Measurements from ENCODE around the gene GPR87. TPM values are rescaled to one million over a fixed set of nuclear protein-coding genes. Genes with fewer than 3 reads are reported as not detected.

GPR87 gene
- total RNA-seq, 5 donors from 2014 or later (not counting 1 experiment from before 2014, with no cell fraction given): not detected

- peaks cover 11 to 18% of the 10 kb centered on the region in 2 donors for H3K27me3 Mint-ChIP-seq
- H3K9me3 Mint-ChIP-seq: no peaks in the 10 kb centered on the region
- no peak within 1 kb of the TSS for H3K4me3 ChIP-seq (ENCODE audit: control insufficient read depth in 1 of 2, extremely low read depth in 1 of 2, low read length in 1 of 2)
- peaks cover 6 to 9% (median 8%) of the 10 kb centered on the region in 3 donors for H3K4me1 Mint-ChIP-seq
- no CpG with 5 or more reads among the region's 1 CpG for WGBS (ENCODE audit: insufficient coverage)
- H3K27ac Mint-ChIP-seq: peak within 1 kb of the TSS in 1 of 2 donors; percentile 46
- no peaks in the 10 kb centered on the region for H3K4me1 ChIP-seq (ENCODE audit: control insufficient read depth in 1 of 2, extremely low read depth in 1 of 2, insufficient read depth in 2 of 2, low read length in 2 of 2)
- peak within 1 kb of the TSS; percentile 42 to 67 (median 46) for H3K4me3 Mint-ChIP-seq
- ATAC-seq (replicated peaks in 1 of 4): no peak
- no peaks in the 10 kb centered on the region for H3K27me3 ChIP-seq (replicated peaks in 1 of 2; ENCODE audit: control insufficient read depth in 2 of 2, extremely low read depth in 1 of 2, insufficient read depth in 2 of 2, low read length in 1 of 2)
- H3K27ac ChIP-seq (ENCODE audit: low read length): no peak within 1 kb of the TSS
- no peaks in the 10 kb centered on the region for H3K36me3 Mint-ChIP-seq
- H3K36me3 ChIP-seq (ENCODE audit: control insufficient read depth in 2 of 2, extremely low read depth in 1 of 2, insufficient read depth in 1 of 2, low read length in 1 of 2): no peaks in the 10 kb centered on the region
- ChIA-PET POLR2A (no interaction called here), CTCF (interaction anchor here in 1 of 2 donors (1.1 kb wide), 1 partner anchor 29 kb away, joined by 3 read pairs; no protein-coding TSS in a partner anchor)
- no peaks in the 10 kb centered on the region for H3K9me3 ChIP-seq
- no peak for DNase-seq
Measured at GRCh38 chr3:151329363-151329762, 12.7 kb upstream of the GPR87 start, which contains the start of gene P2RY13. Gene P2RY13 (minus strand): TSS chr3:151329549. CDS start chr3:151329528, 21 bp downstream.

- CTCF ChIA-PET: interaction anchor here in 1 of 2 donors (1.0 to 1.6 kb wide), 3 partner anchors 29 to 160 kb away, joined by 3 to 8 read pairs (median 3); no protein-coding TSS in a partner anchor
- H3K4me1 Mint-ChIP-seq: peaks cover 6 to 9% (median 8%) of the 10 kb centered on the region in 3 donors
- POLR2A ChIA-PET: interaction anchor here in 1 of 2 donors (0.5 kb wide), 1 partner anchor 50 kb away, joined by 3 read pairs; the partner anchor contains the start of gene P2RY14
- no peaks in the 10 kb centered on the region for H3K9me3 Mint-ChIP-seq
- no peaks in the 10 kb centered on the region for H3K36me3 Mint-ChIP-seq
- Histone ChIP-seq H3K4me1 (ENCODE audit: control insufficient read depth in 1 of 2, extremely low read depth in 1 of 2, insufficient read depth in 2 of 2, low read length in 2 of 2) (no peaks in the 10 kb centered on the region), H3K27me3 (replicated peaks in 1 of 2; ENCODE audit: control insufficient read depth in 2 of 2, extremely low read depth in 1 of 2, insufficient read depth in 2 of 2, low read length in 1 of 2) (no peaks in the 10 kb centered on the region), H3K9me3 (no peaks in the 10 kb centered on the region), H3K4me3 (ENCODE audit: control insufficient read depth in 1 of 2, extremely low read depth in 1 of 2, low read length in 1 of 2) (no peak overlapping the region), H3K27ac (ENCODE audit: low read length) (no peak overlapping the region), H3K36me3 (ENCODE audit: control insufficient read depth in 2 of 2, extremely low read depth in 1 of 2, insufficient read depth in 1 of 2, low read length in 1 of 2) (no peaks in the 10 kb centered on the region)
- peak overlapping the region in 1 of 2 donors; percentile 46 for H3K27ac Mint-ChIP-seq
- ATAC-seq (replicated peaks in 1 of 4) (peak; percentile 63 to 82 (median 72)), DNase-seq (peak in 15 of 35 experiments; percentile 0 to 26 (median 8))
- peaks cover 11 to 18% of the 10 kb centered on the region in 2 donors for H3K27me3 Mint-ChIP-seq
- 17% methylated on average over 5 of the region's 10 CpGs for WGBS (ENCODE audit: insufficient coverage)
- H3K4me3 Mint-ChIP-seq: peak overlapping the region; percentile 42 to 67 (median 46)
Measured at GRCh38 chr3:151328298-151328995, 11.8 kb upstream of the GPR87 start.

GRCh38 chr3:151327571-151328198 lies 11.1 kb upstream of the GPR87 start:
- Histone ChIP-seq H3K36me3 (ENCODE audit: control insufficient read depth in 2 of 2, extremely low read depth in 1 of 2, insufficient read depth in 1 of 2, low read length in 1 of 2) (no peaks in the 10 kb centered on the region), H3K4me3 (ENCODE audit: control insufficient read depth in 1 of 2, extremely low read depth in 1 of 2, low read length in 1 of 2) (no peak overlapping the region)
- POLR2A ChIA-PET: no interaction called here

DNA sequence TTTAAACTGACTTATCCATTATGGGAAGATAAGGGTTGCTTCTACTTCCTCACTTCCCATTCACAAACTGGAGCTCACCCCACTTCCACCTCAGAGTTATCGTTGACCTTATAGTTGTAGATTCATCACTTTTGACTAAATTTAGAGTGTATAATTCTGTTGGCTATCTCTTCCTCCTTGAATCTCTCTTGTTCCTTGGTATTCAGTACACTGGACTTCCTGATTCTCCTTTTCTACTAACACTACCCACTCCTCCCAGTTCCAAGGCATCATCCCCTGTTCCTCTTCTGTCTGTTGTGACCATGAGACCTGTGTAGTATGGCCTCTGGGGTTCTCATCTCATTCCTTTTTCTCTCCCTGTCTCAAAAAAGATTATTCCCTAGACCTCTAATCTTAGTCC lies 5.9 kb upstream of the GPR87 start:
- H3K9me3 Mint-ChIP-seq: no peaks in the 10 kb centered on the region
- DNase-seq: no peak
- Histone ChIP-seq H3K4me3 (ENCODE audit: control insufficient read depth in 1 of 2, extremely low read depth in 1 of 2, low read length in 1 of 2) (no peak overlapping the region), H3K9me3 (no peaks in the 10 kb centered on the region), H3K27ac (ENCODE audit: low read length) (no peak overlapping the region), H3K4me1 (ENCODE audit: control insufficient read depth in 1 of 2, extremely low read depth in 1 of 2, insufficient read depth in 2 of 2, low read length in 2 of 2) (no peaks in the 10 kb centered on the region), H3K27me3 (replicated peaks in 1 of 2; ENCODE audit: control insufficient read depth in 2 of 2, extremely low read depth in 1 of 2, insufficient read depth in 2 of 2, low read length in 1 of 2) (no peaks in the 10 kb centered on the region), H3K36me3 (ENCODE audit: control insufficient read depth in 2 of 2, extremely low read depth in 1 of 2, insufficient read depth in 1 of 2, low read length in 1 of 2) (no peaks in the 10 kb centered on the region)
- H3K27me3 Mint-ChIP-seq: peaks cover 7 to 10% of the 10 kb centered on the region in 2 donors
- no peaks in the 10 kb centered on the region for H3K36me3 Mint-ChIP-seq
- H3K4me3 Mint-ChIP-seq: no peak overlapping the region
- H3K27ac Mint-ChIP-seq: no peak overlapping the region
- no CpG with 5 or more reads among the region's 1 CpG for WGBS (ENCODE audit: insufficient coverage)
- ATAC-seq (replicated peaks in 1 of 4): no peak
- no peaks in the 10 kb centered on the region for H3K4me1 Mint-ChIP-seq
- ChIA-PET POLR2A (no interaction called here), CTCF (no interaction called here)

More at GRCh38 chr3:151327571-151328198, 11.1 kb upstream of the GPR87 start:
- H3K4me1 Mint-ChIP-seq: peaks cover 6 to 9% (median 8%) of the 10 kb centered on the region in 3 donors
- H3K27me3 Mint-ChIP-seq: peaks cover 11 to 18% of the 10 kb centered on the region in 2 donors
- H3K4me3 Mint-ChIP-seq: no peak overlapping the region
- DNase-seq: peak in 1 of 35 experiments; percentile 19
- CTCF ChIA-PET: interaction anchor here (0.7 to 1.6 kb wide), 6 partner anchors 11 to 549 kb away, joined by 3 to 8 read pairs (median 4); no protein-coding TSS in a partner anchor
- Histone ChIP-seq H3K27me3 (replicated peaks in 1 of 2; ENCODE audit: control insufficient read depth in 2 of 2, extremely low read depth in 1 of 2, insufficient read depth in 2 of 2, low read length in 1 of 2) (no peaks in the 10 kb centered on the region), H3K27ac (ENCODE audit: low read length) (no peak overlapping the region), H3K4me1 (ENCODE audit: control insufficient read depth in 1 of 2, extremely low read depth in 1 of 2, insufficient read depth in 2 of 2, low read length in 2 of 2) (no peaks in the 10 kb centered on the region), H3K9me3 (no peaks in the 10 kb centered on the region)
- H3K27ac Mint-ChIP-seq: no peak overlapping the region
- WGBS (ENCODE audit: insufficient coverage): no CpG with 5 or more reads among the region's 3 CpGs
- H3K36me3 Mint-ChIP-seq: no peaks in the 10 kb centered on the region
- no peaks in the 10 kb centered on the region for H3K9me3 Mint-ChIP-seq
- no peak for ATAC-seq (replicated peaks in 1 of 4)

- no peaks in the 10 kb centered on the region for H3K9me3 ChIP-seq
- CTCF ChIA-PET: interaction anchor here in 1 of 2 donors (0.7 kb wide), 1 partner anchor 146 kb away, joined by 3 read pairs; no protein-coding TSS in a partner anchor
- H3K27me3 Mint-ChIP-seq: peaks cover 7 to 8% of the 10 kb centered on the region in 2 donors
- no peaks in the 10 kb centered on the region for H3K4me1 ChIP-seq (ENCODE audit: control insufficient read depth in 1 of 2, extremely low read depth in 1 of 2, insufficient read depth in 2 of 2, low read length in 2 of 2)
- H3K9me3 Mint-ChIP-seq: no peaks in the 10 kb centered on the region
- no peaks in the 10 kb centered on the region for H3K36me3 ChIP-seq (ENCODE audit: control insufficient read depth in 2 of 2, extremely low read depth in 1 of 2, insufficient read depth in 1 of 2, low read length in 1 of 2)
- H3K27ac ChIP-seq (ENCODE audit: low read length): no peak overlapping the region
- no peaks in the 10 kb centered on the region for H3K36me3 Mint-ChIP-seq
- peaks cover 0 to 3% (median 2%) of the 10 kb centered on the region in 3 donors for H3K4me1 Mint-ChIP-seq
- DNase-seq (no peak), ATAC-seq (replicated peaks in 1 of 4) (no peak)
- H3K27me3 ChIP-seq (replicated peaks in 1 of 2; ENCODE audit: control insufficient read depth in 2 of 2, extremely low read depth in 1 of 2, insufficient read depth in 2 of 2, low read length in 1 of 2): no peaks in the 10 kb centered on the region
- POLR2A ChIA-PET: no interaction called here
- H3K4me3 Mint-ChIP-seq: no peak overlapping the region
- H3K27ac Mint-ChIP-seq: no peak overlapping the region
- no peak overlapping the region for H3K4me3 ChIP-seq (ENCODE audit: control insufficient read depth in 1 of 2, extremely low read depth in 1 of 2, low read length in 1 of 2)
- WGBS (ENCODE audit: insufficient coverage): no CpG with 5 or more reads among the region's 1 CpG
Measured at GRCh38 chr3:151321526-151321925, 4.9 kb upstream of the GPR87 start.

GRCh38 chr3:151320131-151320530 lies 3.5 kb upstream of the GPR87 start:
- ATAC-seq (replicated peaks in 1 of 4): no peak

More at GRCh38 chr3:151320131-151320530, 3.5 kb upstream of the GPR87 start:
- no peaks in the 10 kb centered on the region for H3K36me3 ChIP-seq (ENCODE audit: control insufficient read depth in 2 of 2, extremely low read depth in 1 of 2, insufficient read depth in 1 of 2, low read length in 1 of 2)
- Mint-ChIP-seq H3K36me3 (no peaks in the 10 kb centered on the region), H3K9me3 (no peaks in the 10 kb centered on the region), H3K27ac (no peak overlapping the region), H3K4me3 (no peak overlapping the region), H3K4me1 (peaks cover 0 to 5% (median 4%) of the 10 kb centered on the region in 3 donors), H3K27me3 (peaks cover 0 to 2% of the 10 kb centered on the region in 2 donors)
- WGBS (ENCODE audit: insufficient coverage): 83% methylated on average over 1 of the region's 2 CpGs
- no peaks in the 10 kb centered on the region for H3K4me1 ChIP-seq (ENCODE audit: control insufficient read depth in 1 of 2, extremely low read depth in 1 of 2, insufficient read depth in 2 of 2, low read length in 2 of 2)
- ChIA-PET POLR2A (no interaction called here), CTCF (interaction anchor here in 1 of 2 donors (0.5 kb wide), 1 partner anchor 17 kb away, joined by 4 read pairs; no protein-coding TSS in a partner anchor)
- no peak overlapping the region for H3K27ac ChIP-seq (ENCODE audit: low read length)
- H3K9me3 ChIP-seq: no peaks in the 10 kb centered on the region
- no peak for DNase-seq
- H3K27me3 ChIP-seq (replicated peaks in 1 of 2; ENCODE audit: control insufficient read depth in 2 of 2, extremely low read depth in 1 of 2, insufficient read depth in 2 of 2, low read length in 1 of 2): no peaks in the 10 kb centered on the region
- H3K4me3 ChIP-seq (ENCODE audit: control insufficient read depth in 1 of 2, extremely low read depth in 1 of 2, low read length in 1 of 2): no peak overlapping the region
